Immature natural killer cell (primary cell): ENCODE results near the gene TMC7. TPM values are rescaled to one million over a fixed set of nuclear protein-coding genes. Genes with fewer than 3 reads are reported as not detected.
A peak's percentile ranks its signal among the peaks of the same experiment; 100 is the strongest.
"Not testable (repeated sequence)": the region's sequence is repeated elsewhere in the genome, so short reads cannot be mapped to it uniquely, and the experiment has no call there.

Source experiments
- DNase-seq, 3 donors: peaks; one replicate each; pipeline ENCODE4 v3.0.0; 2022; ENCODE audit warnings: mixed read lengths in 1 of 3
- H3K27ac Mint-ChIP-seq, 6 donors: one replicate each; pipeline ENCODE4 v1.8.0; 2020; ENCODE audit warnings: mixed read lengths in 6 of 6, mild to moderate bottlenecking in 5 of 6, inconsistent platforms in 4 of 6, moderate library complexity in 3 of 6
- H3K27me3 Mint-ChIP-seq, 3 donors: one replicate each; pipeline ENCODE4 v1.8.0; 2020 to 2021; ENCODE audit warnings: low read depth in 3 of 3, mild to moderate bottlenecking in 3 of 3, mixed read lengths in 3 of 3, moderate library complexity in 3 of 3, inconsistent platforms in 1 of 3
- H3K36me3 Mint-ChIP-seq, 3 donors: one replicate each; pipeline ENCODE4 v1.8.0; 2020; ENCODE audit warnings: mixed read lengths in 3 of 3, inconsistent platforms in 2 of 3, mild to moderate bottlenecking in 2 of 3
- H3K4me1 Mint-ChIP-seq, 2 donors: one replicate each; pipeline ENCODE4 v1.8.0; 2020; ENCODE audit warnings: inconsistent platforms in 2 of 2, mild to moderate bottlenecking in 2 of 2, mixed read lengths in 2 of 2, moderate library complexity in 1 of 2
- H3K4me3 Mint-ChIP-seq, 5 donors: one replicate each; pipeline ENCODE4 v1.8.0; 2020; ENCODE audit warnings: mild to moderate bottlenecking in 5 of 5, mixed read lengths in 5 of 5, inconsistent platforms in 3 of 5, moderate library complexity in 3 of 5
- H3K9me3 Mint-ChIP-seq, 6 donors: one replicate each; pipeline ENCODE4 v1.8.0; 2020; ENCODE audit warnings: mild to moderate bottlenecking in 6 of 6, mixed read lengths in 6 of 6, inconsistent platforms in 4 of 6, moderate library complexity in 3 of 6
- polyA plus RNA-seq, 3 donors: library from polyadenylated mRNA; unstranded; fragments of 300-500 nt; fragmentation: Illumina TruSeq; gene quantifications; one replicate each; pipeline ENCODE4 v1.2.3, GENCODE V29; 2021

The TMC7 gene
- polyA plus RNA-seq = not detected

GRCh38 chr16:18983565-18984434 lies at the start of gene TMC7:
TSS of gene TMC7 (plus strand) at chr16:18983934. CDS start at chr16:18984064, 130 bp downstream.
- Mint-ChIP-seq H3K27me3 (peaks cover 7 to 27% (median 8%) of the 10 kb centered on the region in 3 donors), H3K4me3 (peak within 1 kb of the TSS in 1 of 5 donors; percentile 65), H3K4me1 (no peaks in the 10 kb centered on the region), H3K36me3 (no peaks in the 10 kb centered on the region), H3K27ac (no peak within 1 kb of the TSS), H3K9me3 (peaks cover 0 to 3% (median 0%) of the 10 kb centered on the region in 6 donors)
- no peak for DNase-seq

DNA sequence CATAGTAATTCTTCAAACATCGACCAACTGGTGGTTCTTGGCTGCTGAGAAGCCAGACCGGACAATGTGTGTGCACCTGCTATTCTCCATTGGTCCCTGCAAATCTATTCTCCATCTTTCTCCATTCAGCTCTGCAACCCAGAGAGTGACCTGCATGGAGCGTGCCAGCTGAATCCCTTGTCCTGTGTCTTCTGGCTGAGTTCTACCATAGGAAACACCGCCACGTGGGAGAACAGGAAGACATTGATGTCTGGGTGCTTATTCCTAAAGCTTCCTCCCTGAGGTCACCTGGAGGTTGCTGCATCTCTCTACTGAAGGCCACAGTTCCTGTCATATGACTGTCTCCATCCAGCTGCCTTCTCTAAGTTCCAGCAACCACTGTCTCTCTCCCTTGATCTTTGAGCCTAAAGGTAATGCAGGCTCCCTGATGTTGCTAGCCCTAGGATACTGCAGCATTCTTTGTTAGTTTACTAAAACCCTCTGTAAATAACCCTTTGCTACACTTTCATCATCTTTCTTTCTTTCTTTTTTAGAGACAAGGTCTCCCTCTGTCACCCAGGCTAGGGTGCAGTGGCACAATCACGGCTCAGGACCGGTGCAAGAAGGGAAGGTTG lies 46.9 kb upstream of the TMC7 start:
- Mint-ChIP-seq H3K36me3 (no peaks in the 10 kb centered on the region), H3K27ac (no peak overlapping the region), H3K27me3 (peaks cover 0 to 14% (median 4%) of the 10 kb centered on the region in 3 donors), H3K4me3 (no peak overlapping the region), H3K4me1 (no peaks in the 10 kb centered on the region), H3K9me3 (no peaks in the 10 kb centered on the region)
- DNase-seq = no peak

GRCh38 chr16:18937390-18937789 lies 46.3 kb upstream of the TMC7 start:
- Mint-ChIP-seq H3K27me3 (peaks cover 0 to 14% (median 4%) of the 10 kb centered on the region in 3 donors), H3K4me3 (no peak overlapping the region), H3K9me3 (no peaks in the 10 kb centered on the region), H3K4me1 (no peaks in the 10 kb centered on the region), H3K36me3 (no peaks in the 10 kb centered on the region), H3K27ac (no peak overlapping the region)
- DNase-seq = no peak

- no peak overlapping the region for H3K4me3 Mint-ChIP-seq
- H3K27ac Mint-ChIP-seq = no peak overlapping the region
- no peaks in the 10 kb centered on the region for H3K36me3 Mint-ChIP-seq
- H3K27me3 Mint-ChIP-seq = peaks cover 0 to 12% (median 8%) of the 10 kb centered on the region in 3 donors
- no peak for DNase-seq
- H3K9me3 Mint-ChIP-seq = no peaks in the 10 kb centered on the region
- H3K4me1 Mint-ChIP-seq = no peaks in the 10 kb centered on the region
Measured at GRCh38 chr16:18938986-18939385, 44.7 kb upstream of the TMC7 start.

- Mint-ChIP-seq H3K36me3 (no peaks in the 10 kb centered on the region), H3K27me3 (peaks cover 0 to 12% (median 7%) of the 10 kb centered on the region in 3 donors), H3K4me3 (no peak overlapping the region), H3K4me1 (peaks cover 0 to 4% of the 10 kb centered on the region in 2 donors), H3K27ac (no peak overlapping the region), H3K9me3 (no peaks in the 10 kb centered on the region)
- no peak for DNase-seq
Measured at GRCh38 chr16:18941471-18941870, 42.3 kb upstream of the TMC7 start.

DNA sequence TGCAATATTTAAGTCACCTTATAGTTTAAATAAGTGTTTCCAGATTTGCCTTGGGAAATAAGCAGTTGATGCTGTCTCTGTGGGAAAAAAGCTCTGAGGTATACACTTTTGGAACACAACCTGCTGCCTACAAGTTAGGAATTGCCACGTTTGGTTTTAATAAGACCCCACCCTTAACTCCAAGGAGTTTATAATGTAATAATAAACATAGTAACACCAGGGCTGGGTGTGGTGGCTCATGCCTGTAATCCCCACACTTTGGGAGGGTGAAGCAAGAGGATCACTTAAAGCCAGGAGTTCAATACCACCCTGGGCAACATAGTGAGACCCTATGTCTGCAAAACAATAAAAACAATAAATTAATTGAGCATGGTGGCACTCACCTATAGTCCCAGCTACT lies 41.7 kb upstream of the TMC7 start:
- DNase-seq = no peak
- Mint-ChIP-seq H3K9me3 (no peaks in the 10 kb centered on the region), H3K4me1 (peaks cover 0 to 4% of the 10 kb centered on the region in 2 donors), H3K27me3 (peaks cover 0 to 7% (median 4%) of the 10 kb centered on the region in 3 donors), H3K27ac (no peak overlapping the region), H3K4me3 (no peak overlapping the region), H3K36me3 (no peaks in the 10 kb centered on the region)

- DNase-seq = no peak
- Mint-ChIP-seq H3K9me3 (no peaks in the 10 kb centered on the region), H3K27ac (no peak overlapping the region), H3K36me3 (no peaks in the 10 kb centered on the region), H3K27me3 (peaks cover 0 to 4% (median 3%) of the 10 kb centered on the region in 3 donors), H3K4me3 (no peak overlapping the region), H3K4me1 (peaks cover 0 to 4% of the 10 kb centered on the region in 2 donors)
Measured at GRCh38 chr16:18943414-18943813, 40.3 kb upstream of the TMC7 start.

DNA sequence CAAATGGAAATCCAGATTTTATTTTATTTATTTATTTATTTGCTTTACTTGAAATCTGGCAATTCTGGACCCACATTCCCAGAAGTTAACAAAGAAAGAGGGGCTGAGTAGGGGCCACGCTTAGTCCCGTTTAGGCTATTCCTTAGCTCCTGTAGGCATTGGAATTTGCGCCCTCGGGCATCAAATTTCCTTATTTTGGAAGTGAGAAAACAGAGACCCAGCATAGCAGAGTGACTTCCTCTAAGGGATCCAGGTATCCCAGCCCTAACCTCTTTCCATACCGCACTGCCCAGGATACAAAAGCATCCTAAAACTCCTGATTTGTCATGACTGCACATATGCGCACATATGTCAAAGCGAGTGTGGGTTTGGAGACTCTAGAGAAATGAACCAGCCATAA lies 38.5 kb upstream of the TMC7 start:
- H3K9me3 Mint-ChIP-seq = no peaks in the 10 kb centered on the region
- peak overlapping the region in 1 of 6 donors; percentile 44 for H3K27ac Mint-ChIP-seq
- peak overlapping the region in 1 of 5 donors; percentile 51 for H3K4me3 Mint-ChIP-seq
- no peaks in the 10 kb centered on the region for H3K36me3 Mint-ChIP-seq
- peaks cover 0 to 4% of the 10 kb centered on the region in 2 donors for H3K4me1 Mint-ChIP-seq
- H3K27me3 Mint-ChIP-seq = peaks cover 0 to 4% (median 0%) of the 10 kb centered on the region in 3 donors
- no peak for DNase-seq

GRCh38 chr16:18948372-18949020 lies 35.2 kb upstream of the TMC7 start:
- no peak overlapping the region for H3K4me3 Mint-ChIP-seq
- peaks cover 5 to 8% of the 10 kb centered on the region in 2 donors for H3K4me1 Mint-ChIP-seq
- H3K36me3 Mint-ChIP-seq = no peaks in the 10 kb centered on the region
- peaks cover 0 to 2% (median 0%) of the 10 kb centered on the region in 3 donors for H3K27me3 Mint-ChIP-seq
- no peak for DNase-seq
- no peak overlapping the region for H3K27ac Mint-ChIP-seq
- no peaks in the 10 kb centered on the region for H3K9me3 Mint-ChIP-seq

- H3K27ac Mint-ChIP-seq = no peak overlapping the region
- no peak overlapping the region for H3K4me3 Mint-ChIP-seq
- H3K4me1 Mint-ChIP-seq = peaks cover 5 to 9% of the 10 kb centered on the region in 2 donors
- H3K27me3 Mint-ChIP-seq = peaks cover 0 to 1% (median 0%) of the 10 kb centered on the region in 3 donors
- no peaks in the 10 kb centered on the region for H3K36me3 Mint-ChIP-seq
- H3K9me3 Mint-ChIP-seq = no peaks in the 10 kb centered on the region
- DNase-seq = no peak
Measured at GRCh38 chr16:18950469-18951185, 33.1 kb upstream of the TMC7 start.

DNA sequence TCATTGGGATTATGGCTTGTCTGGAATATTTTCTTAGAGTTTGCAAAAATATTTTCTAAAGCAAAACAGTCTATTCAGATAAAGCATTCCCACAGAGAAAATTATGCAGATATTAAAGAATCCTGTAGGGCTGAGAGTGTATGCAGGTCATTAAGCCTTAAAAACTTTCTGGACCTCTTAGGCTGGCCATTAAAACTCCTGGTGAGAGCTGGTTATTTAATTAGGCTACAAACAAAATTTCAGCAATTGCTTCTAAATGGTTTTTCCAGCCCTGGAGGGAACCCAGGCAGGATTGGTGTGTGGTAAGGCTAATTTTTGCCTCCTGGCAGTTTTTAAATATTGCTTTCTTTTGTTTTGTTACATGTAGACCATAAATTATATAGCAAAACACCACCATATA lies 30.2 kb upstream of the TMC7 start:
- no peak overlapping the region for H3K4me3 Mint-ChIP-seq
- peaks cover 0 to 7% (median 4%) of the 10 kb centered on the region in 3 donors for H3K27me3 Mint-ChIP-seq
- H3K4me1 Mint-ChIP-seq = peaks cover 8 to 16% of the 10 kb centered on the region in 2 donors
- no peak overlapping the region for H3K27ac Mint-ChIP-seq
- H3K9me3 Mint-ChIP-seq = no peaks in the 10 kb centered on the region
- H3K36me3 Mint-ChIP-seq = no peaks in the 10 kb centered on the region
- DNase-seq = no peak

DNA sequence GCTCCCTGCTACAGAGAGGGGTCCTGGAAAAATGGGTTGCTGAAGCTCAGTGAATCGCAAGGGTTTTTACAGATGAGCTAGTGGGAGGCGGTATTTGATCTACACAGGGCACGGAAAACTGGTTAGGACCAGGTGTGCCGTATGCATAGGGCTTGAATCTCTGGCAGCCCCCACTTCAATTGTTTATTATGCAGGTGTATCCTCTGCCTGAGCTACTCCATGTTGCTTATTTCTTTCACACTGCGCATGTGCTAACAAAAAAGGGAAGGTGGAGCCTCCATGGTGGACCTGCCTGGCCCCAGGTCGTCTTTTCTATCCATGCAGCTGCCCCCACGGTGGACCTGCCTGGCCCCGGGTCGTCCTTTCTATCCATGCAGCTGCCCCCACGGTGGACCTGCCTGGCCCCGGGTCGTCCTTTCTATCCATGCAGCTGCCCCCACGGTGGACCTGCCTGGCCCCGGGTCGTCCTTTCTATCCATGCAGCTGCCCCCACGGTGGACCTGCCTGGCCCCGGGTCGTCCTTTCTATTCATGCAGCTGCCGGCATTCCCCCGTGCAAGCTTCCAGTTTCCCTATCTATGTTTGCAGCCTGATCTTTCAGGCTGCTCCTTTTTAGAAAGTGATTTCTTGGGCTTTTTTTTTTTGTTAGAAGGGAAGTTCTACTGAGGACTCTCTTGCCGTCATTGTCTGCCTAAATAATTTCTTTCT lies 27.7 kb upstream of the TMC7 start:
- H3K4me3 Mint-ChIP-seq = peak overlapping the region in 4 of 5 donors; percentile 72 to 86 (median 77)
- H3K36me3 Mint-ChIP-seq, H3K27me3 Mint-ChIP-seq, H3K9me3 Mint-ChIP-seq: not testable (repeated sequence)
- peak overlapping the region in 3 of 6 donors; percentile 22 to 88 (median 69) for H3K27ac Mint-ChIP-seq
- peaks cover 5 to 12% of the 10 kb centered on the region in 2 donors for H3K4me1 Mint-ChIP-seq
- peak in 2 of 3 donors; percentile 11 to 31 for DNase-seq
